Metanephros (tissue), 1 donor: ENCODE data around the gene OR6C3. TPM values are rescaled to one million over a fixed set of nuclear protein-coding genes. Genes with fewer than 3 reads are reported as not detected.

Experiments
- total RNA-seq: library from RNA; depleted of rRNA; stranded (reverse); fragments of >200 nt; gene quantifications from one replicate; pipeline ENCODE4 v1.2.3, GENCODE V29; 2014

Gene OR6C3
- not detected for total RNA-seq

GRCh38 chr12:55330446-55330845, at the start of gene OR6C3:
OR6C3 (plus strand) TSS chr12:55330746; CDS start chr12:55331701, 955 bp downstream.

GRCh38 chr12:55296469-55296868, 34.1 kb upstream of the OR6C3 start, which contains the start of gene OR6C6:
OR6C6 (minus strand) TSS chr12:55296569; CDS start chr12:55295232, 1,337 bp downstream.

DNA sequence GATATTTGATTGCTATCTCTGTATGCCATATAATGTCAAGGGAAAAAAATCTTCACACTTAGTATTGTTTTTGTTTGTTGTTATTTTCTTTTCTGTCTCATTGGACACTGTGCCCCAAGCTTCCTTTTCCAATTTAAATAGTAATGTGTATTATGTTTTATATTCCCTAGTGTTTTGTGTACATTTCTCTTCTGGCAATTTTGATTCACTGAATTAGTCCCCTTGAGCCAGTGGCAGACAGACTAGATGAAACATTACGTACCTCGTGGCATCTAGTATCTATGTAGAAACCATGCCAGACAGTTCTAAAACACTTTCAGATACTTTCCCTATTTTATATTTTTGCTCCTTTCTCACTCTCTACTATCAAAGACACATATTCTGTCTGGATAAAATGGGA, 16.5 kb upstream of the OR6C3 start, which contains the start of gene OR6C1:
TSS of gene OR6C1 (plus strand) at position 301 of the 400 bp plus-strand sequence. CDS start 6,257 bp downstream, outside the sequence.

DNA sequence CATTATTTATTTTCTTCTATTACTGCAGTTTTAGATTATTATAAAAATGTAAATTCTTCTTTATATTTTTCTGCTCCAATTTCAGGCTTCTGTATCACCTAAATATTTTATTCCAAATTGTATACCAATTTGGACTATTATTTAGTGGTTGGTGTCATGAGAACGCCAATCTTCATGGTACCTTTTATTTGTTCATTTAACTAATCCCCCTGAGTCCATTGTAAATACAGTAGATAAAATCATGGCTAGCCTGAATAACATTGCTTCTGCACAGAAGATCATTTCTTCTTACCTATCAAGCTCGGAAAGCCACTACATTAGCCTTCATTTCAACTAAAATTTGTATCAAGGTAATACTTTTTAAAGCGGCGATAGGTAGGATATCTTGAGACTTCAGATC, 32.1 kb downstream of the OR6C3 start, which contains the start of gene OR6C75:
TSS of gene OR6C75 (plus strand) at position 301 of the 400 bp plus-strand sequence. CDS start 2,136 bp downstream, outside the sequence.

Other genes starting within 250 kb of the OR6C3 start
- gene OR9K2, start 204.3 kb upstream of the OR6C3 start, total RNA-seq, result not detected
- not detected for gene OR10A7, start 109.7 kb upstream of the OR6C3 start, total RNA-seq
- not detected for gene OR6C74, start 86.1 kb upstream of the OR6C3 start, total RNA-seq
- not detected for gene OR6C6, start 34.2 kb upstream of the OR6C3 start, total RNA-seq
- not detected for gene OR6C1, start 16.4 kb upstream of the OR6C3 start, total RNA-seq
- gene OR6C75, start 32.2 kb downstream of the OR6C3 start, total RNA-seq, result not detected
- not detected for gene OR6C65, start 69.8 kb downstream of the OR6C3 start, total RNA-seq
- not detected for gene OR6C76, start 95.5 kb downstream of the OR6C3 start, total RNA-seq
- gene OR6C2, start 113.3 kb downstream of the OR6C3 start, total RNA-seq, result not detected
- not detected for gene OR6C70, start 139.4 kb downstream of the OR6C3 start, total RNA-seq
- gene OR6C68, start 161.6 kb downstream of the OR6C3 start, total RNA-seq, result not detected
- not detected for gene OR6C4, start 218.9 kb downstream of the OR6C3 start, total RNA-seq
- gene OR2AP1, start 241.7 kb downstream of the OR6C3 start, total RNA-seq, result not detected